Fibroblast of the aortic adventitia (primary cell): ENCODE data around the gene HORMAD1. TPM values are rescaled to one million over a fixed set of nuclear protein-coding genes. Genes with fewer than 3 reads are reported as not detected.

Experiments
- DNase-seq: peaks from one replicate; pipeline ENCODE4 v3.0.0-alpha.2; 2010; ENCODE audit warnings: low read depth
- H3K4me3 ChIP-seq: 2 replicates; pipeline ENCODE4 v1.5.1; 2011; ENCODE audit warnings: low read depth, mild to moderate bottlenecking, control low read depth, low read length, moderate library complexity
- total RNA-seq: library from RNA; depleted of rRNA; stranded (reverse); fragments of >200 nt; gene quantifications from 2 replicates; pipeline ENCODE4 v1.2.3, GENCODE V29; 2012; ENCODE audit warnings: low replicate concordance
- TF ChIP-seq, protein P1 (sequence below): IDR thresholded peaks from 2 replicates; pipeline ENCODE4 v1.5.1; 2011; ENCODE audit warnings: mild to moderate bottlenecking, low read length, control low read depth, inconsistent platforms; ENCODE audit not compliant: insufficient read depth

The HORMAD1 gene
- total RNA-seq, 1 donor, result not detected

GRCh38 chr1:150686275-150686674 is 34.4 kb downstream of the HORMAD1 start:
- TF ChIP-seq, protein P1, sequence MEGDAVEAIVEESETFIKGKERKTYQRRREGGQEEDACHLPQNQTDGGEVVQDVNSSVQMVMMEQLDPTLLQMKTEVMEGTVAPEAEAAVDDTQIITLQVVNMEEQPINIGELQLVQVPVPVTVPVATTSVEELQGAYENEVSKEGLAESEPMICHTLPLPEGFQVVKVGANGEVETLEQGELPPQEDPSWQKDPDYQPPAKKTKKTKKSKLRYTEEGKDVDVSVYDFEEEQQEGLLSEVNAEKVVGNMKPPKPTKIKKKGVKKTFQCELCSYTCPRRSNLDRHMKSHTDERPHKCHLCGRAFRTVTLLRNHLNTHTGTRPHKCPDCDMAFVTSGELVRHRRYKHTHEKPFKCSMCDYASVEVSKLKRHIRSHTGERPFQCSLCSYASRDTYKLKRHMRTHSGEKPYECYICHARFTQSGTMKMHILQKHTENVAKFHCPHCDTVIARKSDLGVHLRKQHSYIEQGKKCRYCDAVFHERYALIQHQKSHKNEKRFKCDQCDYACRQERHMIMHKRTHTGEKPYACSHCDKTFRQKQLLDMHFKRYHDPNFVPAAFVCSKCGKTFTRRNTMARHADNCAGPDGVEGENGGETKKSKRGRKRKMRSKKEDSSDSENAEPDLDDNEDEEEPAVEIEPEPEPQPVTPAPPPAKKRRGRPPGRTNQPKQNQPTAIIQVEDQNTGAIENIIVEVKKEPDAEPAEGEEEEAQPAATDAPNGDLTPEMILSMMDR, result no peak
- no peak for DNase-seq
- H3K4me3 ChIP-seq, result no peak overlapping the region

- H3K4me3 ChIP-seq, result no peak overlapping the region
- no peak for DNase-seq
- TF ChIP-seq, protein P1, result no peak
Observed at GRCh38 chr1:150683914-150684313, 36.8 kb downstream of the HORMAD1 start.

GRCh38 chr1:150678988-150679387 is 41.7 kb downstream of the HORMAD1 start:
- TF ChIP-seq, protein P1, result no peak
- DNase-seq, result no peak
- no peak overlapping the region for H3K4me3 ChIP-seq

- TF ChIP-seq, protein P1, result no peak
- no peak overlapping the region for H3K4me3 ChIP-seq
- DNase-seq, result no peak
Observed at GRCh38 chr1:150674881-150675280, 45.8 kb downstream of the HORMAD1 start.

GRCh38 chr1:150663321-150663720 is 57.4 kb downstream of the HORMAD1 start:
- no peak for DNase-seq
- TF ChIP-seq, protein P1, result no peak
- no peak overlapping the region for H3K4me3 ChIP-seq

DNA sequence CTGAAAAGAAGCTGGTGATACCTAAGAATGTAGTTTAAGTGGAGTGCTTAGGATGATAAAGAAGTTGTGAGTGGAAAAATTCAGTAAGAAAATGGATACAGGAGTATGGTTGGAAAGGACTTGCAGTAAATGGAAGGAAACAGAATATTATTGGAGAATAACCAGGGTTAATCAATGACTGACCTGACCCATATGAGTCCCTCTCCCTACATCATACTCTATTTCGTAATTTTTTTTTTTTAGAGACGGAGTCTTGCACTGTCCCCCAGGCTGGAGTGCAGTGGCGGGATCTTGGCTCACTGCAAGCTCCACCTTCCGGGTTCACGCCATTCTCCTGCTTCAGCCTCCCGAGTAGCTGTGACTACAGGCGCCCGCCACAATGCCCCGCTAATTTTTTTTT is 57.9 kb downstream of the HORMAD1 start:
- TF ChIP-seq, protein P1, result no peak

DNA sequence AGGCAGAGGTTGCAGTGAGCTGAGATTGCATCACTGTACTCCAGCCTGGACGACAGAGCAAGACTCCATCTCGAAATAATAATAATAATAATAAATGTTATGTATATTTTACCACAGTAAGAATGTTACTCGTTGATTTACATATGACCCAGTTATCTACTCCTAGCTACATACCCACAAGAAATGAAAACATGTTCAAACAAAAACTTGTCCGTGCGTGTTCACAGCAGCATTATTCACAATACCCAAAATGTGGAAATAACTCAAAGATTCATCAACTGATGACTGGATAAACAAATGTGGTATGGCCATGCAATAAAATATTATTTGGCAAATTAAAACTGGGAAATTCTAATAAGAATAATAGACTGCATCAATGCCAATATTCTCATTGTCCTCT is 59.5 kb downstream of the HORMAD1 start:
- no peak overlapping the region for H3K4me3 ChIP-seq
- TF ChIP-seq, protein P1, result no peak
- DNase-seq, result no peak

More for the DNA sequence above, 57.9 kb downstream of the HORMAD1 start:
- DNase-seq, result no peak
- H3K4me3 ChIP-seq, result no peak overlapping the region
